Measurements from ENCODE around the gene EMID1.

EMID1 gene

GRCh38 chr22:29205594-29206371 is at the start of gene EMID1:
TSS of gene EMID1 (plus strand) at chr22:29205896. CDS start at chr22:29206039, 143 bp downstream.
- DNase-seq (ENCODE audit: low read depth) = no peak

- DNase-seq (ENCODE audit: low read depth) = no peak
Measured at GRCh38 chr22:29155966-29156365, 49.7 kb upstream of the EMID1 start.

GRCh38 chr22:29156507-29156906 is 49.2 kb upstream of the EMID1 start:
- DNase-seq (ENCODE audit: low read depth) = no peak

GRCh38 chr22:29157759-29158535 is 47.7 kb upstream of the EMID1 start:
- no peak for DNase-seq (ENCODE audit: low read depth)

- DNase-seq (ENCODE audit: low read depth) = no peak
Measured at GRCh38 chr22:29158546-29158945, 47.1 kb upstream of the EMID1 start.

GRCh38 chr22:29163808-29164207 is 41.9 kb upstream of the EMID1 start:
- no peak for DNase-seq (ENCODE audit: low read depth)

- DNase-seq (ENCODE audit: low read depth) = no peak
Measured at GRCh38 chr22:29165321-29166060, 40.2 kb upstream of the EMID1 start.

- no peak for DNase-seq (ENCODE audit: low read depth)
Measured at GRCh38 chr22:29166180-29166579, 39.5 kb upstream of the EMID1 start.

GRCh38 chr22:29167032-29167911 is 38.4 kb upstream of the EMID1 start:
- DNase-seq (ENCODE audit: low read depth) = no peak

- no peak for DNase-seq (ENCODE audit: low read depth)
Measured at GRCh38 chr22:29171721-29172120, 34.0 kb upstream of the EMID1 start.

- DNase-seq (ENCODE audit: low read depth) = no peak
Measured at GRCh38 chr22:29172216-29172615, 33.5 kb upstream of the EMID1 start.

- no peak for DNase-seq (ENCODE audit: low read depth)
Measured at GRCh38 chr22:29175312-29175835, 30.3 kb upstream of the EMID1 start.

- no peak for DNase-seq (ENCODE audit: low read depth)
Measured at GRCh38 chr22:29183971-29184848, 21.5 kb upstream of the EMID1 start.

- no peak for DNase-seq (ENCODE audit: low read depth)
Measured at GRCh38 chr22:29184849-29185490, 20.7 kb upstream of the EMID1 start.

GRCh38 chr22:29186302-29186701 is 19.4 kb upstream of the EMID1 start:
- DNase-seq (ENCODE audit: low read depth) = no peak

- no peak for DNase-seq (ENCODE audit: low read depth)
Measured at GRCh38 chr22:29187831-29188230, 17.9 kb upstream of the EMID1 start.

- no peak for DNase-seq (ENCODE audit: low read depth)
Measured at GRCh38 chr22:29190051-29190450, 15.6 kb upstream of the EMID1 start.

GRCh38 chr22:29190918-29191317 is 14.8 kb upstream of the EMID1 start:
- no peak for DNase-seq (ENCODE audit: low read depth)

GRCh38 chr22:29193021-29193420 is 12.7 kb upstream of the EMID1 start:
- no peak for DNase-seq (ENCODE audit: low read depth)

- DNase-seq (ENCODE audit: low read depth) = no peak
Measured at GRCh38 chr22:29194184-29194583, 11.5 kb upstream of the EMID1 start.
